ENCODE results near the gene TMEM200A. TPM values are rescaled to one million over a fixed set of nuclear protein-coding genes. Genes with fewer than 3 reads are reported as not detected.

TMEM200A gene
- total RNA-seq, 2 donors from 2014 or later: 0.66 to 1.0 TPM

- no peaks in the 10 kb centered on the region for H3K27me3 ChIP-seq
- intact Hi-C loops (cut with DNase I): no loop called here
- no peaks in the 10 kb centered on the region for H3K36me3 ChIP-seq (replicated peaks in 1 of 2; ENCODE audit: insufficient read depth in 1 of 2, low read depth in 2 of 2)
- H3K4me1 ChIP-seq: no peaks in the 10 kb centered on the region
- H3K4me3 ChIP-seq: no peak overlapping the region
- ATAC-seq (no peak), DNase-seq (no peak)
- no peak overlapping the region for H3K27ac ChIP-seq
- WGBS, 2 donors: 82 to 86% methylated on average over 4 of the region's 4 CpGs
- H3K9me3 ChIP-seq: no peaks in the 10 kb centered on the region
- TF ChIP-seq POLR2A (IDR thresholded peaks at IDR 0.05): no peak
- TF ChIP-seq CTCF (IDR thresholded peaks at IDR 0.05): no peak
Measured at GRCh38 chr6:130420911-130421310, 55.1 kb downstream of the TMEM200A start.

- DNase-seq: no peak
- WGBS, 2 donors: 70 to 75% methylated on average over 1 of the region's 1 CpG
- intact Hi-C loops (cut with DNase I): no loop called here
- no peak overlapping the region for H3K27ac ChIP-seq
- H3K9me3 ChIP-seq: no peaks in the 10 kb centered on the region
- TF ChIP-seq CTCF (IDR thresholded peaks at IDR 0.05) (no peak), POLR2A (IDR thresholded peaks at IDR 0.05) (no peak)
- no peaks in the 10 kb centered on the region for H3K4me1 ChIP-seq
- no peak for ATAC-seq
- H3K4me3 ChIP-seq: no peak overlapping the region
- H3K27me3 ChIP-seq: no peaks in the 10 kb centered on the region
- H3K36me3 ChIP-seq (replicated peaks in 1 of 2; ENCODE audit: insufficient read depth in 1 of 2, low read depth in 2 of 2): no peaks in the 10 kb centered on the region
Measured at GRCh38 chr6:130421585-130421984, 55.8 kb downstream of the TMEM200A start.

- Histone ChIP-seq H3K27me3 (no peaks in the 10 kb centered on the region), H3K4me1 (no peaks in the 10 kb centered on the region), H3K27ac (no peak overlapping the region), H3K36me3 (replicated peaks in 1 of 2; ENCODE audit: insufficient read depth in 1 of 2, low read depth in 2 of 2) (no peaks in the 10 kb centered on the region), H3K9me3 (no peaks in the 10 kb centered on the region), H3K4me3 (no peak overlapping the region)
- TF ChIP-seq CTCF (IDR thresholded peaks at IDR 0.05): no peak
- TF ChIP-seq POLR2A (IDR thresholded peaks at IDR 0.05): no peak
- DNase-seq (no peak), ATAC-seq (no peak)
- intact Hi-C loops (cut with DNase I): no loop called here
- 52 to 58% methylated on average over 3 of the region's 3 CpGs for WGBS, 2 donors
Measured at GRCh38 chr6:130423044-130423443, 57.2 kb downstream of the TMEM200A start.

- no peaks in the 10 kb centered on the region for H3K27me3 ChIP-seq
- H3K4me3 ChIP-seq: no peak overlapping the region
- ATAC-seq: no peak
- no peak overlapping the region for H3K27ac ChIP-seq
- TF ChIP-seq POLR2A (IDR thresholded peaks at IDR 0.05): no peak
- TF ChIP-seq CTCF (IDR thresholded peaks at IDR 0.05): no peak
- H3K4me1 ChIP-seq: no peaks in the 10 kb centered on the region
- no peaks in the 10 kb centered on the region for H3K36me3 ChIP-seq (replicated peaks in 1 of 2; ENCODE audit: insufficient read depth in 1 of 2, low read depth in 2 of 2)
- no peaks in the 10 kb centered on the region for H3K9me3 ChIP-seq
- 43 to 45% methylated on average over 2 of the region's 2 CpGs for WGBS, 2 donors
- no peak for DNase-seq
- intact Hi-C loops (cut with DNase I): no loop called here
Measured at GRCh38 chr6:130424710-130425109, 58.9 kb downstream of the TMEM200A start.

- no peaks in the 10 kb centered on the region for H3K36me3 ChIP-seq (replicated peaks in 1 of 2; ENCODE audit: insufficient read depth in 1 of 2, low read depth in 2 of 2)
- intact Hi-C loops (cut with DNase I): no loop called here
- no peak for DNase-seq
- ATAC-seq: no peak
- H3K9me3 ChIP-seq: no peaks in the 10 kb centered on the region
- H3K4me1 ChIP-seq: no peaks in the 10 kb centered on the region
- H3K27ac ChIP-seq: no peak overlapping the region
- no peak overlapping the region for H3K4me3 ChIP-seq
- WGBS, 2 donors: 60 to 62% methylated on average over 1 of the region's 1 CpG
- no peak for TF ChIP-seq CTCF (IDR thresholded peaks at IDR 0.05)
- no peak for TF ChIP-seq POLR2A (IDR thresholded peaks at IDR 0.05)
- no peaks in the 10 kb centered on the region for H3K27me3 ChIP-seq
Measured at GRCh38 chr6:130425537-130425936, 59.7 kb downstream of the TMEM200A start.

All from body of pancreas (tissue), 4 donors.